ENCODE results near the gene SMPD3.

The SMPD3 gene

GRCh38 chr16:68472581-68472980, 24.3 kb upstream of the SMPD3 start:
- no peak for DNase-seq (ENCODE audit: low read depth in 4 of 4, low spot score in 1 of 4)

- DNase-seq (ENCODE audit: low read depth in 4 of 4, low spot score in 1 of 4), result no peak
Measured at GRCh38 chr16:68470461-68471150, 22.3 kb upstream of the SMPD3 start.

GRCh38 chr16:68469796-68470460, 21.6 kb upstream of the SMPD3 start:
- DNase-seq (ENCODE audit: low read depth in 4 of 4, low spot score in 1 of 4), result no peak

- DNase-seq (ENCODE audit: low read depth in 4 of 4, low spot score in 1 of 4), result no peak
Measured at GRCh38 chr16:68468842-68469241, 20.5 kb upstream of the SMPD3 start.

GRCh38 chr16:68466174-68466573, 17.9 kb upstream of the SMPD3 start:
- no peak for DNase-seq (ENCODE audit: low read depth in 4 of 4, low spot score in 1 of 4)

GRCh38 chr16:68463904-68464303, 15.6 kb upstream of the SMPD3 start:
- no peak for DNase-seq (ENCODE audit: low read depth in 4 of 4, low spot score in 1 of 4)

- DNase-seq (ENCODE audit: low read depth in 4 of 4, low spot score in 1 of 4), result no peak
Measured at GRCh38 chr16:68460067-68460466, 11.8 kb upstream of the SMPD3 start.

- no peak for DNase-seq (ENCODE audit: low read depth in 4 of 4, low spot score in 1 of 4)
Measured at GRCh38 chr16:68459457-68459856, 11.1 kb upstream of the SMPD3 start.

GRCh38 chr16:68458551-68458950, 10.2 kb upstream of the SMPD3 start:
- no peak for DNase-seq (ENCODE audit: low read depth in 4 of 4, low spot score in 1 of 4)

- no peak for DNase-seq (ENCODE audit: low read depth in 4 of 4, low spot score in 1 of 4)
Measured at GRCh38 chr16:68458101-68458500, 9.8 kb upstream of the SMPD3 start.

GRCh38 chr16:68455631-68456030, 7.3 kb upstream of the SMPD3 start:
- DNase-seq (ENCODE audit: low read depth in 4 of 4, low spot score in 1 of 4), result no peak

GRCh38 chr16:68454920-68455435, 6.7 kb upstream of the SMPD3 start:
- DNase-seq (ENCODE audit: low read depth in 4 of 4, low spot score in 1 of 4), result no peak

GRCh38 chr16:68453816-68454215, 5.5 kb upstream of the SMPD3 start:
- DNase-seq (ENCODE audit: low read depth in 4 of 4, low spot score in 1 of 4), result no peak

- DNase-seq (ENCODE audit: low read depth in 4 of 4, low spot score in 1 of 4), result no peak
Measured at GRCh38 chr16:68452176-68452575, 3.9 kb upstream of the SMPD3 start.

GRCh38 chr16:68451676-68452075, 3.4 kb upstream of the SMPD3 start:
- DNase-seq (ENCODE audit: low read depth in 4 of 4, low spot score in 1 of 4), result no peak

- no peak for DNase-seq (ENCODE audit: low read depth in 4 of 4, low spot score in 1 of 4)
Measured at GRCh38 chr16:68450741-68451255, 2.5 kb upstream of the SMPD3 start.

GRCh38 chr16:68447653-68448359, 502 bp downstream of the SMPD3 start:
- no peak for DNase-seq (ENCODE audit: low read depth in 4 of 4, low spot score in 1 of 4)

GRCh38 chr16:68446681-68447652, 1.3 kb downstream of the SMPD3 start:
- no peak for DNase-seq (ENCODE audit: low read depth in 4 of 4, low spot score in 1 of 4)

GRCh38 chr16:68445458-68445857, 2.9 kb downstream of the SMPD3 start:
- peak in 1 of 4 experiments; percentile 21 for DNase-seq (ENCODE audit: low read depth in 4 of 4, low spot score in 1 of 4)

- no peak for DNase-seq (ENCODE audit: low read depth in 4 of 4, low spot score in 1 of 4)
Measured at GRCh38 chr16:68444056-68444657, 4.2 kb downstream of the SMPD3 start.

All from stimulated activated CD4-positive, alpha-beta T cell treated with anti-CD3 and anti-CD28 coated beads, Interleukin-1b, Interleukin-23, amount 100 ng/mL, for 24 hours (primary cell).